PFSK-1 (cell line): ENCODE data around the gene TNFRSF14.

Experiments used
- FOXP2 ChIP-seq: optimal IDR thresholded peaks from 2 replicates; pipeline ENCODE3; 2011; ENCODE audit warnings: borderline replicate concordance, control low read depth, inconsistent platforms; ENCODE audit not compliant: insufficient read depth; ENCODE audit errors: extremely low read length, extremely low read depth
- POLR2AphosphoS5 ChIP-seq: IDR thresholded peaks from 2 replicates; pipeline ENCODE4 v1.6.1; 2012; ENCODE audit warnings: low read depth, mild to moderate bottlenecking, control low read depth, low read length, moderate library complexity
- REST ChIP-seq, 2 experiments: IDR thresholded peaks; 2 replicates each; pipeline versions ENCODE4 v1.6.1 to v1.8.0; 2011 to 2012; ENCODE audit warnings: low read depth in 2 of 2, low read length in 2 of 2, control low read depth in 1 of 2, inconsistent platforms in 1 of 2, mild to moderate bottlenecking in 1 of 2, moderate library complexity in 1 of 2; ENCODE audit not compliant: insufficient read depth in 1 of 2
- SIN3A ChIP-seq: IDR thresholded peaks from 2 replicates; pipeline ENCODE4 v1.6.1; 2012; ENCODE audit warnings: mild to moderate bottlenecking, low read length, moderate library complexity, borderline replicate concordance; ENCODE audit not compliant: insufficient read depth
- TAF1 ChIP-seq: IDR thresholded peaks from 2 replicates; pipeline ENCODE4 v1.6.1; 2012; ENCODE audit warnings: low read length, control low read depth, borderline replicate concordance; ENCODE audit not compliant: insufficient read depth

- TF ChIP-seq REST (IDR thresholded peaks at IDR 0.05; ENCODE audit: insufficient read depth in 1 of 2, low read depth in 2 of 2, low read length in 2 of 2) = no peak
- no peak for TF ChIP-seq POLR2AphosphoS5
- no peak for TF ChIP-seq TAF1
- TF ChIP-seq FOXP2 = no peak
- no peak for TF ChIP-seq SIN3A
Measured at GRCh38 chr1:2543543-2544092, 12.6 kb upstream of the TNFRSF14 start.
